ENCODE measurements around the gene BEND6.

GRCh38 chr6:56905378-56905777 lies 49.5 kb upstream of the BEND6 start:
- TF ChIP-seq TCF7L2 (IDR thresholded peaks at IDR 0.05; ENCODE audit: low read depth, low read length) = no peak
- TF ChIP-seq, protein P1, sequence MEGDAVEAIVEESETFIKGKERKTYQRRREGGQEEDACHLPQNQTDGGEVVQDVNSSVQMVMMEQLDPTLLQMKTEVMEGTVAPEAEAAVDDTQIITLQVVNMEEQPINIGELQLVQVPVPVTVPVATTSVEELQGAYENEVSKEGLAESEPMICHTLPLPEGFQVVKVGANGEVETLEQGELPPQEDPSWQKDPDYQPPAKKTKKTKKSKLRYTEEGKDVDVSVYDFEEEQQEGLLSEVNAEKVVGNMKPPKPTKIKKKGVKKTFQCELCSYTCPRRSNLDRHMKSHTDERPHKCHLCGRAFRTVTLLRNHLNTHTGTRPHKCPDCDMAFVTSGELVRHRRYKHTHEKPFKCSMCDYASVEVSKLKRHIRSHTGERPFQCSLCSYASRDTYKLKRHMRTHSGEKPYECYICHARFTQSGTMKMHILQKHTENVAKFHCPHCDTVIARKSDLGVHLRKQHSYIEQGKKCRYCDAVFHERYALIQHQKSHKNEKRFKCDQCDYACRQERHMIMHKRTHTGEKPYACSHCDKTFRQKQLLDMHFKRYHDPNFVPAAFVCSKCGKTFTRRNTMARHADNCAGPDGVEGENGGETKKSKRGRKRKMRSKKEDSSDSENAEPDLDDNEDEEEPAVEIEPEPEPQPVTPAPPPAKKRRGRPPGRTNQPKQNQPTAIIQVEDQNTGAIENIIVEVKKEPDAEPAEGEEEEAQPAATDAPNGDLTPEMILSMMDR (IDR thresholded peaks at IDR 0.05) = no peak
- TF ChIP-seq POLR2AphosphoS5 (IDR thresholded peaks at IDR 0.05; ENCODE audit: low read depth, low read length) = no peak
- no peak for TF ChIP-seq REST (IDR thresholded peaks at IDR 0.05; ENCODE audit: insufficient read depth in 1 of 2, low read depth in 2 of 2, low read length in 1 of 2)
